T-helper 1 cell treated with Interleukin-12 subunit alpha and Interleukin-12 subunit beta and Interleukin-4 antibody, amounts not matched to agents 30 ng/mL and 1 ng/mL, for 36 hours (primary cell): ENCODE measurements around the gene TOP3A. TPM values are rescaled to one million over a fixed set of nuclear protein-coding genes. Genes with fewer than 3 reads are reported as not detected.

ENCODE experiments used
- total RNA-seq: library from RNA; stranded (reverse); gene quantifications from 2 replicates; pipeline ENCODE4 v1.2.3, GENCODE V29; 2022

Gene TOP3A
- total RNA-seq, 1 donor from 2014 or later: 72.0 TPM

Other genes with a start within 250 kb of the TOP3A start
- gene DRG2, start 227.0 kb downstream of the TOP3A start, total RNA-seq: 61.2 and 62.4 TPM in 2 replicates
- 0.42 and 0.83 TPM in 2 replicates for gene MYO15A, start 206.2 kb downstream of the TOP3A start, total RNA-seq
- gene ALKBH5, start 131.2 kb downstream of the TOP3A start, total RNA-seq: 98.7 and 100 TPM in 2 replicates
- gene LLGL1, start 89.4 kb downstream of the TOP3A start, total RNA-seq: 20.0 and 21.9 TPM in 2 replicates
- 265 and 288 TPM in 2 replicates for gene FLII, start 56.3 kb downstream of the TOP3A start, total RNA-seq
- 8.9 TPM in 2 replicates for gene MIEF2, start 54.3 kb downstream of the TOP3A start, total RNA-seq
- gene SMCR8, start 299 bp upstream of the TOP3A start, total RNA-seq: 30.5 and 31.0 TPM in 2 replicates
- gene SHMT1, start 48.6 kb upstream of the TOP3A start, total RNA-seq: 42.8 and 43.3 TPM in 2 replicates
- not detected in 2 replicates for gene EVPLL, start 62.8 kb upstream of the TOP3A start, total RNA-seq
- 0.37 and 0.64 TPM in 2 replicates for gene LGALS9C, start 161.8 kb upstream of the TOP3A start, total RNA-seq